ENCODE measurements around the gene PCSK6. TPM values are rescaled to one million over a fixed set of nuclear protein-coding genes. Genes with fewer than 3 reads are reported as not detected.

Gene PCSK6
- total RNA-seq, 2 experiments from 2014 or later, result 0.25 to 0.64 TPM

DNA sequence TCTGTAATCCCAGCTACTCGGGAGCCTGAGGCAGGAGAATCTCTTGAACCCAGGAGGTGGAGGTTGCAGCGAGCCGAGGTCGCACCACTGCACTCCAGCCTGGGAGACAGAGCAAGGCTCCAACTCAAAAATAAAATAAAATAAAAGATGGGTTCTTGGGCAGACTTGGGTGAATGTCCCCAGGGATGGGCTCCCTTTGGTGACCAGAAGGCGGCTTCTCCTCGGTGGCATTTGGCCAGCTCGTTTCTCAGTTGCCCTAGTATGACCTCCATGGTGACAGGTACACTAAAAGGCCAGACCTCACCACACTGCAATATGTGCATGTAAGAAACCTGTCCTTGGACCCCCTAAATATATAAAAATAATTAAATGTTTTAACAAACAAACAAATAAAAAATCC is 118.4 kb downstream of the PCSK6 start:
- peaks cover 6% of the 10 kb centered on the region for H3K4me1 Mint-ChIP-seq (ENCODE audit: low read depth)
- H3K36me3 Mint-ChIP-seq (ENCODE audit: low read depth), result no peaks in the 10 kb centered on the region
- no peak for DNase-seq
- intact Hi-C loops (cut with micrococcal nuclease), result no loop called here
- no peaks in the 10 kb centered on the region for H3K9me3 Mint-ChIP-seq
- CTCF ChIA-PET, result no interaction called here
- H3K27ac Mint-ChIP-seq, result no peak overlapping the region
- no peak overlapping the region for H3K4me3 Mint-ChIP-seq
- H3K27me3 Mint-ChIP-seq (ENCODE audit: low read depth), result peaks cover 5% of the 10 kb centered on the region

GRCh38 chr15:101370330-101371024 is 119.0 kb downstream of the PCSK6 start:
- Mint-ChIP-seq H3K4me1 (ENCODE audit: low read depth) (peaks cover 6% of the 10 kb centered on the region), H3K4me3 (no peak overlapping the region), H3K27ac (no peak overlapping the region), H3K36me3 (ENCODE audit: low read depth) (no peaks in the 10 kb centered on the region), H3K27me3 (ENCODE audit: low read depth) (peaks cover 5% of the 10 kb centered on the region), H3K9me3 (no peaks in the 10 kb centered on the region)
- no peak for DNase-seq
- intact Hi-C loops (cut with micrococcal nuclease), result no loop called here
- CTCF ChIA-PET, result no interaction called here

DNA sequence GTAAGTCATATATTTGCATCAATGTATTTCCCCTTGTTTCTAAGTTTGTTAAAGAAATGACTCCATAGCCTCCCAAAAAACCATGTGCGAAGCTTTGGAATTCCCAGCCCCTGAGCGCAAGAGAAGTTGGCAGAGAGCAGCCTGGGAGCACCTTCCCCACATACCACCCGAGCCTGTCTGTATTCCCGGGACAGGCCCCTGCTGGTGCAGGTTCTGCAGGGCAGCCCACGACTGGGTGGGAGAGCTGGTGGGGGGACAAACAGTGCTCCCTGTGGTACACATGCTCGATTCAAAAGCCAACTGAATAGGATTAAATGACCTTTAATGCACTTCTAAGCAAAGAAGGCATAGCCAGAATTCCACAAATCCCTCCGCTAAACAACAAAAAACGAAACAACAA is 119.8 kb downstream of the PCSK6 start:
- peaks cover 6% of the 10 kb centered on the region for H3K4me1 Mint-ChIP-seq (ENCODE audit: low read depth)
- no peak overlapping the region for H3K4me3 Mint-ChIP-seq
- H3K9me3 Mint-ChIP-seq, result peaks cover 2% of the 10 kb centered on the region
- DNase-seq, result no peak
- H3K27me3 Mint-ChIP-seq (ENCODE audit: low read depth), result peaks cover 5% of the 10 kb centered on the region
- H3K27ac Mint-ChIP-seq, result no peak overlapping the region
- intact Hi-C loops (cut with micrococcal nuclease), result no loop called here
- CTCF ChIA-PET, result no interaction called here
- H3K36me3 Mint-ChIP-seq (ENCODE audit: low read depth), result no peaks in the 10 kb centered on the region

DNA sequence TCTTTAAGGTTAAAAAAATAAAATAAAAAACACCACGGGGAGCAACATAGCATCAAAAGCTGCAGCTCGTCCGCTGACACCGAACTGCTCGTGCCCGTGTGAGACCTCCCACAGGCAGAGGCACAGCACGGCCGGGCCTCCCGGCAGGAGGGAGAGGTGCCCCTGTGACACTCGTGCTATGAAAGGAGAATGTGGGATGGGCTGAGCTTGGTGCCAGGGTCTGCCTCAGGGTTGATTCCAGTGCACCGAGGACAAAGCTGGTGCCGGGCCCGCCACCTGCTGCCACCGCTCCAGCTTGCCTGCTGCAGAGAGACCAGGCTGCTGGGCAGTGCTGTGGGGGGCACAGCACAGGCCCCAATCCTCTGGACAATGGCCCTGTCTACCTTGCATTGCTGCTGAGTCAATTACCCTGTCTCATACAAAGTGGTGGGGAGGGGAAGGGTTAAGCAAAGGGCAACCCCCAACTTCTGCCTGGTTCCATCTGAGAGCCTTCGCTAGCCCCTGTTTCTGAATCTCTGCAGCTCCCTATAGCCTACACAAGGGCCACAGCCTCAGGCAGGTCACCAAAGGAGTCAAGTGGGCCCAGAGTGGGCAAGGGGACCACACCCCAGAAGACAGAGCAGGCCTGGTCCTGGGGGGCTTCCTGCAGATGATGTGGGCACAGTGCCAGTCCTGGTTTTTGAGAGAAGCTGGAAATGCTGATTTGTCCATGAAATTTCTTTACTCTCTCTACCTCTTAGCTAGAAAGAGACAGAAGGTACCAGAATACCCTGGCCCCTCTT is 120.5 kb downstream of the PCSK6 start:
- Mint-ChIP-seq H3K9me3 (peaks cover 2% of the 10 kb centered on the region), H3K27ac (no peak overlapping the region), H3K4me1 (ENCODE audit: low read depth) (peaks cover 6% of the 10 kb centered on the region), H3K4me3 (no peak overlapping the region), H3K27me3 (ENCODE audit: low read depth) (peaks cover 3% of the 10 kb centered on the region), H3K36me3 (ENCODE audit: low read depth) (no peaks in the 10 kb centered on the region)
- CTCF ChIA-PET, result no interaction called here
- intact Hi-C loops (cut with micrococcal nuclease), result no loop called here
- no peak for DNase-seq

- no peak for DNase-seq
- Mint-ChIP-seq H3K9me3 (peaks cover 2% of the 10 kb centered on the region), H3K36me3 (ENCODE audit: low read depth) (no peaks in the 10 kb centered on the region), H3K27ac (no peak overlapping the region), H3K4me3 (no peak overlapping the region), H3K27me3 (ENCODE audit: low read depth) (peaks cover under 1% of the 10 kb centered on the region), H3K4me1 (ENCODE audit: low read depth) (peaks cover 4% of the 10 kb centered on the region)
- CTCF ChIA-PET, result no interaction called here
- intact Hi-C loops (cut with micrococcal nuclease), result no loop called here
Measured at GRCh38 chr15:101368086-101368780, 121.3 kb downstream of the PCSK6 start.

GRCh38 chr15:101366853-101367252 is 122.7 kb downstream of the PCSK6 start:
- H3K9me3 Mint-ChIP-seq, result peaks cover 2% of the 10 kb centered on the region
- peaks cover 4% of the 10 kb centered on the region for H3K27me3 Mint-ChIP-seq (ENCODE audit: low read depth)
- no peaks in the 10 kb centered on the region for H3K4me1 Mint-ChIP-seq (ENCODE audit: low read depth)
- intact Hi-C loops (cut with micrococcal nuclease), result no loop called here
- H3K4me3 Mint-ChIP-seq, result no peak overlapping the region
- H3K36me3 Mint-ChIP-seq (ENCODE audit: low read depth), result no peaks in the 10 kb centered on the region
- DNase-seq, result no peak
- H3K27ac Mint-ChIP-seq, result no peak overlapping the region
- CTCF ChIA-PET, result interaction anchor here (0.6 kb wide), 1 partner anchor 214 kb away, joined by 3 read pairs; no protein-coding TSS in a partner anchor

DNA sequence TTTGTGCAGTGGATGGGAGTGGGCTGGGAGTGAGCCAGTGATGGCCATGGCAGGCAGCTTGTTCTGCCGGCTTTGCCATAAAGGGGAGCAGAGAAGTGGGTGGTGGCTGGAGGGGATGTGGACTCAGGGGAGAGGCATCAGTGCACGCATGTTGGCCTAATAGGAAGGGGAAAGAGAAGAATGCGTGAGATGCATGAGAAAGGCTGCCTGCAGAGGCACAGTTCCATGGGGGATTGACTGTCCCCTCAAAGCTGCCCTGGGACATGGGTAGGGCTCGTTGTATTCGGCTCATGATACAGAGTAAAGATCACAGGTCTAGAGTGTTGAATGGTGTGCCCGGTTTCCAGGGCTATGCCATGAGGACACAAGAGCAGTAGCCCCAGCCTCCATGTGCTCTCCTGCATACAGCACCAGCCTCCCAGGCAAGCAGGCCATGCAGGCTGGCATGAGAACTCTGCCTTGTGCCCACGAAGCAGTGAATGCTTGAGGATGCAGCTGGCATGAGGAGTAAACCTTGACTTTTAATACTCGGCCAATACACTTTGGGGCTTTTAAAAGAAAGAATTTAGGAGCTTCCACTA is 126.4 kb downstream of the PCSK6 start:
- CTCF ChIA-PET, result no interaction called here
- Mint-ChIP-seq H3K36me3 (ENCODE audit: low read depth) (no peaks in the 10 kb centered on the region), H3K27me3 (ENCODE audit: low read depth) (peaks cover 9% of the 10 kb centered on the region), H3K9me3 (peaks cover 2% of the 10 kb centered on the region), H3K27ac (no peak overlapping the region), H3K4me1 (ENCODE audit: low read depth) (no peaks in the 10 kb centered on the region), H3K4me3 (no peak overlapping the region)
- intact Hi-C loops (cut with micrococcal nuclease), result no loop called here
- DNase-seq, result no peak

DNA sequence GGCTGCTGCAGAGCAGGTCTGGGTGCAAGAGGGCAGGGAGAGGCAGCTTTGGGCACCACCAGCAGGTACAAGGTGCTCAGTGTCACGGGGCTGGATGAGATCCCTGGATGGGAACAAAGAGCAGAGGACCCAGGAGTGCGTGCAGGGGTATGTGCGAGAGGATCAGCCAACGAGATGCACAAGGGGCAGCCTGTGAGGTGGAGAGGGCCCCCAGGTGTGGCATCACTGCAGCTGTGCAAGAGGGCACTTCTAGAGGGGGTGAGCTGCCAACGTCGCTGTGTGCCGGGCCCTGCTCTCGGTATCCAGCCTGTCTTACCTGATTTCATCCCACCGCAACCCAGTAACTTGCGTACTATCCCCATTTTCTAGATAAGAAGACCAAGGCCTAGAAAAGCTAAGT is 127.1 kb downstream of the PCSK6 start:
- Mint-ChIP-seq H3K9me3 (peaks cover 2% of the 10 kb centered on the region), H3K27ac (no peak overlapping the region), H3K4me1 (ENCODE audit: low read depth) (no peaks in the 10 kb centered on the region), H3K36me3 (ENCODE audit: low read depth) (no peaks in the 10 kb centered on the region), H3K4me3 (no peak overlapping the region), H3K27me3 (ENCODE audit: low read depth) (peaks cover 9% of the 10 kb centered on the region)
- intact Hi-C loops (cut with micrococcal nuclease), result no loop called here
- CTCF ChIA-PET, result no interaction called here
- no peak for DNase-seq

- H3K27me3 Mint-ChIP-seq (ENCODE audit: low read depth), result peaks cover 9% of the 10 kb centered on the region
- CTCF ChIA-PET, result interaction anchor here (0.7 kb wide), 1 partner anchor 76 kb away, joined by 4 read pairs; no protein-coding TSS in a partner anchor
- DNase-seq, result no peak
- H3K4me3 Mint-ChIP-seq, result no peak overlapping the region
- H3K9me3 Mint-ChIP-seq, result peaks cover 2% of the 10 kb centered on the region
- no peak overlapping the region for H3K27ac Mint-ChIP-seq
- intact Hi-C loops (cut with micrococcal nuclease), result no loop called here
- H3K4me1 Mint-ChIP-seq (ENCODE audit: low read depth), result no peaks in the 10 kb centered on the region
- no peaks in the 10 kb centered on the region for H3K36me3 Mint-ChIP-seq (ENCODE audit: low read depth)
Measured at GRCh38 chr15:101361418-101361817, 128.1 kb downstream of the PCSK6 start.

DNA sequence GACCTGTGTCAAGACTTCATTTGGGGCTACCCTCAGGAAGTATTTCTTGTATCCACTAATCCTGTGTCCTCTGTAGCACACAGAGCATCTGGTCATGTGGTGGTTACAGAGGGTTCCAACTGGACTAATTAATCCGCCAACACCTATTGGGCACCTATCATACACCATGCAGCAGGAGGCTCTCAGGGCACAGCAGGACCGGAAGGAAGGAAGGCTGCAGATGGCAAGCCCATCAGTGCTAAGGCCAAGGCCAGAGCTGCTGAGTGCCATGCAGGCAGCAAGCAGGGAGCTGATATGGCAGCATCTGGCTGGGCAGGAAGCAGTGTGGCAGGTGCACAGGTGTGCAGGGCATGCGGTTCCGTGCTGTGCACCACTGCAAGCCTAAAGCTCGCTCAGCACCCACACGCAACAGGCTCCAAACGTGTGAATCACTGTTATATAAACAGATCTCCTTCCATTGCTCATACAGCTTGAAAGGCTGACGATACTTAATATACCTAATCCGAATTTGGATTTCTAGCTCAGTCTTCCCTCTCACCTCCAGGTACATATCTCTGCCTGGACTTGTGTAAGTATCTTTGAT is 130.1 kb downstream of the PCSK6 start:
- H3K36me3 Mint-ChIP-seq (ENCODE audit: low read depth), result no peaks in the 10 kb centered on the region
- H3K9me3 Mint-ChIP-seq, result no peaks in the 10 kb centered on the region
- H3K27me3 Mint-ChIP-seq (ENCODE audit: low read depth), result peaks cover 9% of the 10 kb centered on the region
- DNase-seq, result no peak
- no peak overlapping the region for H3K4me3 Mint-ChIP-seq
- intact Hi-C loops (cut with micrococcal nuclease), result no loop called here
- CTCF ChIA-PET, result no interaction called here
- H3K27ac Mint-ChIP-seq, result no peak overlapping the region
- H3K4me1 Mint-ChIP-seq (ENCODE audit: low read depth), result no peaks in the 10 kb centered on the region

- CTCF ChIA-PET, result no interaction called here
- no peak overlapping the region for H3K4me3 Mint-ChIP-seq
- no peaks in the 10 kb centered on the region for H3K9me3 Mint-ChIP-seq
- DNase-seq, result no peak
- intact Hi-C loops (cut with micrococcal nuclease), result no loop called here
- H3K27ac Mint-ChIP-seq, result no peak overlapping the region
- peaks cover 9% of the 10 kb centered on the region for H3K27me3 Mint-ChIP-seq (ENCODE audit: low read depth)
- no peaks in the 10 kb centered on the region for H3K36me3 Mint-ChIP-seq (ENCODE audit: low read depth)
- H3K4me1 Mint-ChIP-seq (ENCODE audit: low read depth), result no peaks in the 10 kb centered on the region
Measured at GRCh38 chr15:101358895-101359294, 130.6 kb downstream of the PCSK6 start.

- Mint-ChIP-seq H3K27ac (no peak overlapping the region), H3K36me3 (ENCODE audit: low read depth) (no peaks in the 10 kb centered on the region), H3K4me1 (ENCODE audit: low read depth) (no peaks in the 10 kb centered on the region), H3K4me3 (no peak overlapping the region), H3K9me3 (no peaks in the 10 kb centered on the region), H3K27me3 (ENCODE audit: low read depth) (peaks cover 5% of the 10 kb centered on the region)
- intact Hi-C loops (cut with micrococcal nuclease), result no loop called here
- CTCF ChIA-PET, result no interaction called here
- no peak for DNase-seq
Measured at GRCh38 chr15:101357885-101358284, 131.6 kb downstream of the PCSK6 start.

Data from activated naive CD4-positive, alpha-beta T cell treated with anti-CD3 and anti-CD28 coated beads for 36 hours (primary cell).